ENCODE measurements around the gene ABHD14A. TPM values are rescaled to one million over a fixed set of nuclear protein-coding genes. Genes with fewer than 3 reads are reported as not detected.

Gene ABHD14A
- total and polyA plus RNA-seq, 4 experiments from 2014 or later: 23.7 to 136 (median 60.0) TPM

- H3K4me1 Mint-ChIP-seq: peaks cover 0 to 3% (median 0%) of the 10 kb centered on the region in 4 donors
- intact Hi-C loops (cut with micrococcal nuclease): no loop called here
- Histone ChIP-seq H3K4me1 (ENCODE audit: insufficient read depth, low read length) (no peaks in the 10 kb centered on the region), H3K36me3 (ENCODE audit: insufficient read depth, low read length) (no peaks in the 10 kb centered on the region), H3K27me3 (ENCODE audit: insufficient read depth, low read length) (no peaks in the 10 kb centered on the region), H3K9me3 (ENCODE audit: control insufficient read depth in 1 of 2, low read length in 2 of 2) (no peaks in the 10 kb centered on the region), H3K4me3 (ENCODE audit: low read length in 2 of 2) (no peak overlapping the region), H3K27ac (ENCODE audit: low read depth, low read length) (no peak overlapping the region)
- ChIA-PET CTCF (ENCODE audit: partially characterized antibody) (interaction anchor here (0.7 to 1.5 kb wide), 5 partner anchors 8 to 132 kb away, joined by 3 to 4 read pairs (median 4); no protein-coding TSS in a partner anchor), POLR2A (ENCODE audit: partially characterized antibody) (no interaction called here)
- no peaks in the 10 kb centered on the region for H3K27me3 Mint-ChIP-seq
- peak overlapping the region in 1 of 7 donors; percentile 22 for H3K27ac Mint-ChIP-seq
- H3K9me3 Mint-ChIP-seq: peaks cover 0 to 4% (median 0%) of the 10 kb centered on the region in 8 donors
- no peaks in the 10 kb centered on the region for H3K36me3 Mint-ChIP-seq
- no peak overlapping the region for H3K4me3 Mint-ChIP-seq
- no peak for DNase-seq
These were observed 37.8 kb downstream of the ABHD14A start for GRCh38 chr3:52012699-52013098.

- H3K9me3 ChIP-seq (ENCODE audit: control insufficient read depth in 1 of 2, low read length in 2 of 2): no peaks in the 10 kb centered on the region
- no peak for DNase-seq
- no peaks in the 10 kb centered on the region for H3K36me3 ChIP-seq (ENCODE audit: insufficient read depth, low read length)
- H3K27ac ChIP-seq (ENCODE audit: low read depth, low read length): no peak overlapping the region
- peak overlapping the region in 2 of 7 donors; percentile 29 to 32 for H3K27ac Mint-ChIP-seq
- ChIA-PET CTCF (ENCODE audit: partially characterized antibody) (interaction anchor here (1.2 to 1.7 kb wide), 4 partner anchors 9 to 109 kb away, joined by 3 to 4 read pairs (median 4); partner anchors contain the start of gene DUSP7), POLR2A (ENCODE audit: partially characterized antibody) (no interaction called here)
- peaks cover 0 to 3% (median 0%) of the 10 kb centered on the region in 4 donors for H3K4me1 Mint-ChIP-seq
- peaks cover 0 to 6% (median 0%) of the 10 kb centered on the region in 8 donors for H3K9me3 Mint-ChIP-seq
- H3K4me3 Mint-ChIP-seq: no peak overlapping the region
- H3K4me1 ChIP-seq (ENCODE audit: insufficient read depth, low read length): no peaks in the 10 kb centered on the region
- no peak overlapping the region for H3K4me3 ChIP-seq (ENCODE audit: low read length in 2 of 2)
- intact Hi-C loops (cut with micrococcal nuclease): no loop called here
- H3K36me3 Mint-ChIP-seq: no peaks in the 10 kb centered on the region
- H3K27me3 ChIP-seq (ENCODE audit: insufficient read depth, low read length): no peaks in the 10 kb centered on the region
- H3K27me3 Mint-ChIP-seq: no peaks in the 10 kb centered on the region
These were observed 39.1 kb downstream of the ABHD14A start for GRCh38 chr3:52013802-52014598.

GRCh38 chr3:52014613-52015012 is 39.7 kb downstream of the ABHD14A start:
- Histone ChIP-seq H3K9me3 (ENCODE audit: control insufficient read depth in 1 of 2, low read length in 2 of 2) (no peaks in the 10 kb centered on the region), H3K27me3 (ENCODE audit: insufficient read depth, low read length) (no peaks in the 10 kb centered on the region), H3K36me3 (ENCODE audit: insufficient read depth, low read length) (no peaks in the 10 kb centered on the region), H3K4me3 (ENCODE audit: low read length in 2 of 2) (no peak overlapping the region), H3K27ac (ENCODE audit: low read depth, low read length) (no peak overlapping the region), H3K4me1 (ENCODE audit: insufficient read depth, low read length) (no peaks in the 10 kb centered on the region)
- no peak for DNase-seq
- intact Hi-C loops (cut with micrococcal nuclease): no loop called here
- Mint-ChIP-seq H3K27me3 (no peaks in the 10 kb centered on the region), H3K27ac (no peak overlapping the region), H3K9me3 (peaks cover 0 to 6% (median 0%) of the 10 kb centered on the region in 8 donors), H3K36me3 (no peaks in the 10 kb centered on the region), H3K4me1 (peaks cover 0 to 3% (median 0%) of the 10 kb centered on the region in 4 donors), H3K4me3 (no peak overlapping the region)
- POLR2A ChIA-PET (ENCODE audit: partially characterized antibody): no interaction called here
- CTCF ChIA-PET (ENCODE audit: partially characterized antibody): interaction anchor here (1.5 to 1.7 kb wide), 3 partner anchors 39 to 109 kb away, joined by 3 to 4 read pairs (median 4); partner anchors contain the start of gene DUSP7

DNA sequence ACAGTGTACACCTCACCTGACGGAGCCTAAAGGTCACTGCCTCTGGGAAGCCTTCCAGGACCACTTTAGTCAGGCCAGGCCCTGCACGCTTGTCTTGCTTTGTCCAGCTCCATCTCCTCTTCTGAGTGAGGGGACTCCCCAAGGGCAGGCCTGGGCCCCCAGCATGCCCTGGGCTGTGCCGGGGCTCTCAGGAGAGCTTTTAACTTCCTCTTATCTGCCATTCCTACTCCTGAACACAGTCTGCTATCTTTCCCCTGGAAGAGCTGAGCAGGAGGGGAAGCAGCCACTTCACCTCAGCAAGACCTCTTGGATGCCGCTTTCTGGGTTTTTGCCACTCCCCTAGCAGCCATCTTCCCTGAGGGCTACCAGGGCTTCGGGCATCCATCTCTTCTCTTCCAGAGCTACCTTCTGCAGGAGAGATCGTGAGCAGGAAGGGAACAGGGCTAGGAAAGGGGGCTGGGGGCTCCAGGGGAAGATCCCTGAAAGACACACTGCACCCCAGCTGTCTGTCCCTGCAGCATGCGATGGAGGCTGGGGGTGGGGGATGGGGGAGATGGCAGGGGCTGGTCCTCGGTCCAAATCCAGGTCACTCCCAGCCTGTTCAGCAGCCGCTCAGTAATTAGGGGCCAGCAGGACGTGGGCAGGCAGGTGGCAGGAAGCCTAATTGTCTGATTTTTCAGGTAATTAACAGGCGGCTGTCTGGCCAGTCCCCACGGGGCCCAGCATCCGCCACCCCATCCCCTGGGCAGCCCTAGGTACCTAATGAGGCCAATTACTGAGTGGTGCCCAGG is 40.8 kb downstream of the ABHD14A start:
- no peaks in the 10 kb centered on the region for H3K9me3 ChIP-seq (ENCODE audit: control insufficient read depth in 1 of 2, low read length in 2 of 2)
- Mint-ChIP-seq H3K9me3 (peaks cover 0 to 6% (median 0%) of the 10 kb centered on the region in 8 donors), H3K4me3 (no peak overlapping the region), H3K36me3 (no peaks in the 10 kb centered on the region), H3K27ac (peak overlapping the region in 1 of 7 donors; percentile 43), H3K27me3 (no peaks in the 10 kb centered on the region), H3K4me1 (no peaks in the 10 kb centered on the region)
- H3K36me3 ChIP-seq (ENCODE audit: insufficient read depth, low read length): no peaks in the 10 kb centered on the region
- no peak overlapping the region for H3K27ac ChIP-seq (ENCODE audit: low read depth, low read length)
- POLR2A ChIA-PET (ENCODE audit: partially characterized antibody): no interaction called here
- DNase-seq: no peak
- H3K27me3 ChIP-seq (ENCODE audit: insufficient read depth, low read length): no peaks in the 10 kb centered on the region
- H3K4me3 ChIP-seq (ENCODE audit: low read length in 2 of 2): no peak overlapping the region
- CTCF ChIA-PET (ENCODE audit: partially characterized antibody): interaction anchor here (1.5 kb wide), 1 partner anchor 38 kb away, joined by 3 read pairs; no protein-coding TSS in a partner anchor
- intact Hi-C loops (cut with micrococcal nuclease): no loop called here
- no peaks in the 10 kb centered on the region for H3K4me1 ChIP-seq (ENCODE audit: insufficient read depth, low read length)

DNA sequence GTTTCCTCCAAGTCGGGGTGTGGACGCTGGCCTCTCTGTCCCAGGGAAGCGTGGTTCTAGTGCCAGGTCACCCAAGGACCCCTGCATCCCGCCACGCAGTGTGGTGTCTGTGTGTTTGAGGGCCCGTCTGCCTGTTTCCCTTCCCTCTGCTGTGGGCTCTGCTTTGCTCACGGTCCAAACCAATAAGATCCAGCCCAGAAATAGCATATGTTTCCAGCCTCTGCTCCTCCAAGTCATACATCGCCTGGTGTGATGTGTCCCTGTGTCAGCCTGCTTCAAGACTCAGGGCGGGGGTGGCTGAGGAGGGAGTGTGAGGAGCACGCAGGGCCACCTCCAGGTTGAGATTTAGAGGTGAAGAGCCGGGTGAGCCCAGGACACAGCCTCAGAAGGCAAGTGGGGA is 42.7 kb downstream of the ABHD14A start:
- H3K4me3 Mint-ChIP-seq: no peak overlapping the region
- Histone ChIP-seq H3K27me3 (ENCODE audit: insufficient read depth, low read length) (no peaks in the 10 kb centered on the region), H3K4me1 (ENCODE audit: insufficient read depth, low read length) (no peaks in the 10 kb centered on the region), H3K4me3 (ENCODE audit: low read length in 2 of 2) (no peak overlapping the region), H3K27ac (ENCODE audit: low read depth, low read length) (no peak overlapping the region), H3K9me3 (ENCODE audit: control insufficient read depth in 1 of 2, low read length in 2 of 2) (no peaks in the 10 kb centered on the region), H3K36me3 (ENCODE audit: insufficient read depth, low read length) (no peaks in the 10 kb centered on the region)
- intact Hi-C loops (cut with micrococcal nuclease): no loop called here
- H3K27ac Mint-ChIP-seq: no peak overlapping the region
- ChIA-PET POLR2A (ENCODE audit: partially characterized antibody) (no interaction called here), CTCF (ENCODE audit: partially characterized antibody) (interaction anchor here (1.5 kb wide), 1 partner anchor 39 kb away, joined by 4 read pairs; no protein-coding TSS in a partner anchor)
- no peak for DNase-seq
- H3K9me3 Mint-ChIP-seq: peaks cover 0 to 4% (median 0%) of the 10 kb centered on the region in 8 donors
- peaks cover 0 to 5% (median 1%) of the 10 kb centered on the region in 4 donors for H3K4me1 Mint-ChIP-seq
- no peaks in the 10 kb centered on the region for H3K27me3 Mint-ChIP-seq
- H3K36me3 Mint-ChIP-seq: no peaks in the 10 kb centered on the region

DNA sequence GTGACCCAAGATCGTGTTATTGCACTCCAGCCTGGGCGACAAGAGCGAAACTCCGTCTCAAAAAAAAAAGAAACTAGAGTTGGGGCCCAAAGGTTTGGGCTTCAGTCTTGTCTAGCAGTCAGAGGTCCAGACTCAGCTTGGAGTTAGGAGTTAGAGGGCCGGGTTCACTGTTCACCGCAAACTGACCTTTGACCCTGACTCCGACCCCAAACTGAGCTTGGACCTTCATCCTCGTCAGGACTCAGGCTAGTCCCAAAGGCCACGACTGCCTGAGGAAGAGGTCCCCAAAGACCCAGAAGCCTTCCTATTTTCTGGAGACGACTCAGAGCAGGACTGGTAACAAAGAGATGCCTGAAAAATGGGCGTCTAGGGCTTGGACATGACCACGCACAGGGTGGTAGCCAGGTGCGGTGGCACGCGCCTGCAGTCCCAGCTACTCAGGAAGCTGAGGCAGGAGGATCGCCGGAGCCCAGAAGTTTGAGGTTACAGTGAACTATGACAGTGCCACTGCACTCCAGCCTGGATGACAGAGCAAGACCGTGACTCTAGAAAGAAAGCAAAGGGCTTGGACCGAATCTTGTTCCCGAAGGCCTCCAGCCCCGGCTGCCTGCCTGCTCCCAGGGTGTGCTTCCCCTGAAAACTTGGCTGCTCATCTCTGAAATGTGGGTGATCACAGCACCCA is 43.6 kb downstream of the ABHD14A start:
- no peak for DNase-seq
- POLR2A ChIA-PET (ENCODE audit: partially characterized antibody): no interaction called here
- Mint-ChIP-seq H3K9me3 (peaks cover 0 to 2% (median 0%) of the 10 kb centered on the region in 8 donors), H3K27me3 (no peaks in the 10 kb centered on the region), H3K4me1 (peaks cover 0 to 5% (median 1%) of the 10 kb centered on the region in 4 donors), H3K36me3 (no peaks in the 10 kb centered on the region), H3K4me3 (no peak overlapping the region), H3K27ac (peak overlapping the region in 1 of 7 donors; percentile 37)
- CTCF ChIA-PET (ENCODE audit: partially characterized antibody): interaction anchor here (1.5 kb wide), 1 partner anchor 38 kb away, joined by 4 read pairs; no protein-coding TSS in a partner anchor
- Histone ChIP-seq H3K36me3 (ENCODE audit: insufficient read depth, low read length) (no peaks in the 10 kb centered on the region), H3K4me3 (ENCODE audit: low read length in 2 of 2) (no peak overlapping the region), H3K4me1 (ENCODE audit: insufficient read depth, low read length) (no peaks in the 10 kb centered on the region), H3K9me3 (ENCODE audit: control insufficient read depth in 1 of 2, low read length in 2 of 2) (no peaks in the 10 kb centered on the region), H3K27ac (ENCODE audit: low read depth, low read length) (no peak overlapping the region), H3K27me3 (ENCODE audit: insufficient read depth, low read length) (no peaks in the 10 kb centered on the region)
- intact Hi-C loops (cut with micrococcal nuclease): no loop called here

All from CD4-positive, alpha-beta memory T cell (primary cell).